NCI-H460 (cell line): ENCODE data around the gene TRPM8. TPM values are rescaled to one million over a fixed set of nuclear protein-coding genes. Genes with fewer than 3 reads are reported as not detected.
A peak's percentile ranks its signal among the peaks of the same experiment; 100 is the strongest.
"Not testable (repeated sequence)": the region's sequence is repeated elsewhere in the genome, so short reads cannot be mapped to it uniquely, and the experiment has no call there.

Experiments used
- DNase-seq: peaks from one replicate; pipeline ENCODE4 v3.0.0-alpha.2; 2016; ENCODE audit warnings: low read depth; ENCODE audit errors: extremely low read depth
- polyA plus RNA-seq: library from polyadenylated mRNA; depleted of rRNA; stranded (reverse); fragments of >200 nt; gene quantifications from 2 replicates; pipeline ENCODE4 v1.2.3, GENCODE V29; 2014; cell fraction: nucleus; rRNA removed
- total RNA-seq: library from RNA; depleted of rRNA; stranded (reverse); fragments of >200 nt; shearing (Covaris generic); gene quantifications from 2 replicates; pipeline ENCODE4 v1.2.3, GENCODE V29; 2014; rRNA removed

The TRPM8 gene
- total RNA-seq, result not detected in 2 replicates
- polyA plus RNA-seq, result 0.11 and 0.96 TPM in 2 replicates

DNA sequence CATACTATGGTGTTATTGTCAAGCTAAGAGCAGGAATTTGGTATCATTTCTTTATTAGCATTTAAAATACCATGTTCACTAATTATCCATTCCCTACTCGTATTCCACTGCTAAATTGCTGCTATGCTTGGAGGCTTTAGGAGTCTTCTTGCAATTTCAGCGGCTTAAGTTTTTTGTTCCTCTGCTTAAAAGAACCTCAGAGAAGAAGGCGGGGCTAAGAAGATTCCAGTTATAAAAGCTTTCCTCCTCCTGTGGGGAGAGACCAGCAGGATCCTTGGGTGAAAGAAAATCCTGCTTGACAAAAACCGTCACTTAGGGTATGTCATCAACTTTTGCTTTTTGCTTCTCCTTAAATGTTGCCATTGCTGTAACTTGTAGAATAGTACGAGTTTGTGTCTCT lies at the start of gene TRPM8:
TRPM8 (plus strand) TSS at position 258 of the 400 bp plus-strand sequence. CDS start 9,165 bp downstream, outside the sequence.
- DNase-seq, result no peak

GRCh38 chr2:233867993-233868532 lies 49.1 kb upstream of the TRPM8 start, which contains the start of gene MSL3B:
Gene MSL3B (minus strand): TSS chr2:233868386.
- DNase-seq, result no peak

DNA sequence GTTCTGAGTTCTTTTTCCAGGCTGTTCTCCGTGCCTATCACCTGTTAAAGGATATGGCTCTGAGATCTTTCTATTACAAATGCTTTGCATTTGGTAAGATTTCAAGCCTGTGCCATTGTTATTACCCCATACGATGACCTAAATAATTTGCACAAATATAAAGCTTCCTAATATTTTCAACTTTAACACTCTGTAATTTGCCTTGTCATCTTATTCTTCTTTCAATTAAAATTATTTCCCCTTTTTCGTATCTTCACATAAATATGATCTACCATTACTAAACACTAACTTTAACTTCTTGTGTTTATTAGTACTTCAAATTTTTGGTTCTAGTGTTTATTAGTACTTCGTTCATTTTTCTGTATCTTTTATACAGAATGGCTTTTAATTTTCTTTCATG lies 45.7 kb upstream of the TRPM8 start:
- no peak for DNase-seq

GRCh38 chr2:233872125-233872524 lies 45.0 kb upstream of the TRPM8 start:
- not testable (repeated sequence) for DNase-seq

DNA sequence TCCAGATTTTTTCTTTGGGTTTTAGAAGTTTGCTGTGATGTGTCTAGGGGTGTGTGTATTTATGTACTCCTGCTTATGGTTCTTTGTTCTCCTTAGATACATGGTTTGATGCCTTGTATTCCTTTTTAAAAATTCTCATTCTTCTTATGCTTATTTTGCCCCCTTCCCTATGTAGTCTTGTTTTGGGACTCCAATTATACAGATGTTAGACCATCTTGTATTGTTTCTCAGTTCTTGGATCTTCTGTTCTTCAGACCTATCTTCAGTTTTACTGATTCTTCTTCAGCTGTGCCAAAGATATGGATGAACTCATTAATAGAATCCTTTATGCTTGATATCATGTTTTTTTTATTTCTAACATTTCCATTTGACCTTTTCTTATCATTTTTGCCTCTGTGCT lies 34.8 kb upstream of the TRPM8 start:
- no peak for DNase-seq

- no peak for DNase-seq
These were observed 24.4 kb upstream of the TRPM8 start for GRCh38 chr2:233892793-233893192.

DNA sequence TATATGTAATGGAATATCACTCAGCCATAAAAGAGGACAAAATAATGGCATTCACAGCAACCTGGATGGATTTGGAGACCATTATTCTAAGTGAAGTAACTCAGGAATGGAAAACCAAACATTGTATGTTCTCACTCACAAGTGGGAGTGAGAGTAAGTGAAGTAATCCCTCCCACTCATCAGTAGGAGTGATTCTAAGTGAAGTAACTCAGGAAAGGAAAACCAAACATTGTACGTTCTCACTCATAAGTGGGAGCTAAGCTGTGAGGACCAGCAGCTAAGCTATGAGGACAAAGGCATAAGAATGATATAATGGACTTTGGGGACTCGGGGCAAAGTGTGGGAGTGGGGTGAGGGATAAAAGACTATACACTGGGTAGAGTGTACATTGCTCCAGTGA lies 20.9 kb upstream of the TRPM8 start:
- not testable (repeated sequence) for DNase-seq

DNA sequence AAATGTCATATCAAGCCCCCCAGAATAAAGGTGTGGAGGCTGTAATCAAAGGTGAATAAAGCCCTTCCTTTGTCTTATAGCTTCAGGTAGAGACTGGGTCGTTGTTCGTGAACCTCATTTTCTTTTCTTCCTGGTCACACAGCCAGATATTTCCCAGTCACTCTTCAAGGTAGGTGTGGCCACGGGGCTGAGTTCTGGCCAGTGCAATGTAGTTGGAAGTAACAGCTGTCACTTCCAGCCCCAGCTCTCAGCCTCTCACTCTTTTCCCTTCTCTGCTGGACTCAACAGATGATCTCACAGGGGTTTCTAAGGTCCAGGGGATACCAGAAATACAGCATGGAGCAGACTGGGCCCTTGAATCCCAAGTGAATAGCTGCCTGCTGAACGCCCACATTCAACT lies 15.8 kb upstream of the TRPM8 start:
- DNase-seq, result no peak

- no peak for DNase-seq
These were observed 15.3 kb upstream of the TRPM8 start for GRCh38 chr2:233901884-233902283.

DNA sequence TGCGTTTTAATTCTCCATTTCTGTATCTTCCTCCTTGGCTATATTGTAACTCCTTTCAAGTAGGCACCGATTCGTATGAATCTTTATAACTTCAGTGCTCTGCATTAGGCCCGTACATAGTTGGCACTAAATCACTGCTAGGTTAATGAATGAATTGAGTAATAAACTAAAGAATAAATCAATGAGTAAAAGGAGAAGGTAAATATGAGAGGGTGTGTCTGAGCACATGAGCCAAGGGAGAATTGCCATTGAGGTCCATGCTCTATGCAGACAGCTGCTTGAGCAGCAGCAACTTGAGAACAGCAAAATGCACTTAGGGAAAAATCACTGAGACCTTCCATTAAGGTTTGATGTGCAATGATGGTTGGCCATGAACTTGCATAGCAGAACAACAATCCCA lies 11.2 kb upstream of the TRPM8 start:
- DNase-seq, result no peak

DNA sequence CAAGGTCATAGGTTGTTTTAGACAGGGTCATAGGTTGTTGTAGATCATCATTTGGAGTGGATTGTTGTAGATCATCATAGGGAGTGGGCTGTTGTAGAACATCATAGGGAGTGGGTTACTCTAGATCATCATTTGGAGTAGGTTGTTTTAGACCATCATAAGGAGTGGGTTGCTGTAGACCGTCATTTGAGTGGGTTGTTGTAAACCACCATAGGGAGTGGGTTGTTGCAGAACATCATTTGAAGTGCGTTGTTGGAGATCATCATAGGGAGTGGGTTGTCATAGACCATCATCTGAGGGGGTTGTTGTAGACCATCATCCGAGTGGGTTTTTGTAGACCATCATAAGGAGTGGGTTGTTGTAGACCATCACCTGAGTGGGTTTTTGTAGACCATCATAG lies 9.5 kb upstream of the TRPM8 start:
- no peak for DNase-seq

DNA sequence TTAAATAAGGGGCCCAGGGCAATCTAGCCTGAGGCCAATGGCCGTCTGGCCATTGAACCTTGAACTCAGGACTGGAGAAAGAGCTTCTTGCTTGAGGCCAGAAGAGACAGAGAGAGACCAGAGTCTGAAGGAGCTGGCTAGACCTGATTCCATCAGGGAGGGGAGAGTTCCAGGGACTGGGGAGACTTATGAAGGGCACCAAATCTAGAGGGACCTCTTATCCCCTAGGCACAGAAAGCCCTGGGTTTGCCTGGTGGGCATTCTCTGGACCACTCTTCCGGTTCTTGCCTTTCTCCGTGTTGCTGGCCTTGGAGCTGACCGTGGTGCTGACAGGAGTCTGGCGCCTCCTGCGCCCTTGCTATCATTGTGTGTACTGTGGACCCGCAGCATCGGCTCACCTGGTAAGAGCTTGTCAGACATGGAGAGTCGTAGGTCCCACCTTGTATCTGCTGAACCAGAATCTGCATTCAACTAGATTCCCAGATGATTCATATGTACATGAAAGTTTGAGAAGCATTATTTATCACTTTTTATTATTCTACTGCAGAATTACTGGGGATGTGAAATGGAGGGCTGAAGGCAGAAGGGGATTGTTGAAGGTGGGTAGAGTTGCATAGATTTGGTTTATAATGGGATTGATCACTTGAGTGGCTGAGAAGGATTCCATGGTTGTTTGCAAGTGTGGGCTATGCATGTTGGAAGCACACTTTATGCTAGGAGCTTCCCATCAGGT lies 4.3 kb upstream of the TRPM8 start:
- DNase-seq, result peak; percentile 32

GRCh38 chr2:233915128-233915527 lies 2.0 kb upstream of the TRPM8 start:
- no peak for DNase-seq

- no peak for DNase-seq
These were observed 2.1 kb downstream of the TRPM8 start for GRCh38 chr2:233919319-233919718.

GRCh38 chr2:233919938-233920337 lies 2.8 kb downstream of the TRPM8 start:
- DNase-seq, result peak; percentile 40

DNA sequence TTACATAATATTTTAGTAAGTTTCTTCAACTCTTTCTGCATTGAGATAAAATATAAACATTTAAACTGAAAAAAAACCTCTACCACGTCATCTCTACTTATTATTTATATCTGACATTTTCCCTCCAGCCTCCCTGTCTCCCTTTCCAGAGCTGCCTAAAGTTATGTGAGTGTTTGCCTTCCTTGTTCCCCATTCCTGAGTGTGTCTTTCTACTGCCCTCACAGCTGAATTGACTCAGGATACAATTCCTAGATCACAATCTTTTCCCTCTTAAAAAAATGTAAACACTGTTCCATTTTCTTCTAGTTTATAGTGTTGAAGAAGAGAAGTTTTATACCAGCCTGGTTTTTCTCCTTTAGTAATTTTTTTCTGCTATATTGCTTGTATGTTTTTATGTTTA lies 5.3 kb downstream of the TRPM8 start:
- no peak for DNase-seq

DNA sequence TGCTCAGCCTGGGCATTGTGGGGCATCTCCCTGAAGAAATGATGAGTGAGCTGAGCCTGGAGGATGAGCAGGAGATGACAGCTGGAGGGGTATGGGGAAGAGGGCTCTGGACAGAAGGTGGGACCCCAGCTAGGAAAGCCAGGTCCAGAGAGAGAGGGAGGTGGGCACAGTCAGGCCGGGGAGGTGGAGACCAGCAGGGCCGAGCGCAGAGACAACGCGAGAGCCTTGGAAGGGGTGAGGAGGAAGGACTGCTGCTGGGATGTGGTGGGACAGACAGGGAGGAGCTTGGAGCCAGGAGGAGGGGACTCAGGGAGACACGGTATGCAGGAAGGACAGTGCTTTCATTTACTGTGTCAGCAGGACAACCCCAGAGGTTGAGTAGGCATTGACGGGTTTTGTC lies 8.2 kb downstream of the TRPM8 start:
- DNase-seq, result no peak

GRCh38 chr2:233926806-233927205 lies 9.6 kb downstream of the TRPM8 start:
- no peak for DNase-seq

GRCh38 chr2:233928594-233929351 lies 11.6 kb downstream of the TRPM8 start:
- DNase-seq, result peak; percentile 38

DNA sequence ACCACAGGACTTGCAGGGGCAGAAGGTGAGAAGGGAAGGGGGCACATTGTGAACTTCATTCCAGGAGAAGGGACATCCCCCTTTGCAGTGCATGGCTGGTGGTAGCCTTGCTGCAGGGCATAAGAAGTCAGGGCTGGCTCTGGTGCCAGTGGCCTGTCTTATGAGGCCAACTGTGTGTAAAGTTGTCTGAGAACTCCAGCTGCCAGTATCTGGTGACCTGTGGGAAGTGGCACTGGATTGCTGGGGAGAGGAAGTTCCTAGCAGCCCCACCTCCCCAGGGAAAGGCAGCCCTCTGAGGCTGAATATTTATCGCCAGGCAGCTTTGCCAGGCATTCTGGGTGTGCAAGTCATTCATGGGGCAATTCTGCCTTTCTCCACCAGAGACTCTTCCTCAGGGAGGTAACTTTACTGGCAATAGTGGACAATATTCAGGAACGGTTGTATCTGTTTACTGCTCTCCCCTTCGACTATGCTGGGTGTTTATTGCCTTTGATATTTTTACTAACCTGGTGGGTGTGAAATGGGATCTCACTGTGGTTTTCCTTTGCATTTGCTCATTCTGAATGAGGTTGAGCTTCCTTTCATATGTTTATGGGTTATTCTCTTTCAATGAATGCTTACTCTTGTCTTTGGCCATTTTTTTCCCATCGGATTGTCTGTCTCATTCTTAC lies 12.3 kb downstream of the TRPM8 start:
- peak; percentile 1 for DNase-seq

- no peak for DNase-seq
These were observed 17.4 kb downstream of the TRPM8 start for GRCh38 chr2:233934524-233934923.
